Ramos (cell line): ENCODE measurements around the gene AMER3.

Source experiments
- in situ Hi-C: fragments of 300-500 bp; cut with MboI; formaldehyde crosslinking; loops from one replicate; pipeline ENCODE4 v1.14.3; 2022; ENCODE audit warnings: low sequenced_read_pairs; ENCODE audit not compliant: unreplicated experiment

Gene AMER3

GRCh38 chr2:130749078-130749477, 6.3 kb upstream of the AMER3 start:
- in situ Hi-C loops: no loop called here

GRCh38 chr2:130749641-130750040, 5.7 kb upstream of the AMER3 start:
- in situ Hi-C loops: no loop called here

- in situ Hi-C loops: no loop called here
These were observed 529 bp upstream of the AMER3 start for GRCh38 chr2:130754811-130755210.

- in situ Hi-C loops: no loop called here
These were observed 923 bp downstream of the AMER3 start for GRCh38 chr2:130756053-130756873.

GRCh38 chr2:130756874-130757668, 1.7 kb downstream of the AMER3 start:
- in situ Hi-C loops: no loop called here

GRCh38 chr2:130759906-130760753, 4.8 kb downstream of the AMER3 start:
- in situ Hi-C loops: no loop called here

- in situ Hi-C loops: no loop called here
These were observed 5.7 kb downstream of the AMER3 start for GRCh38 chr2:130760754-130761751.

GRCh38 chr2:130762031-130762909, 6.9 kb downstream of the AMER3 start:
- in situ Hi-C loops: no loop called here

- in situ Hi-C loops: no loop called here
These were observed 7.6 kb downstream of the AMER3 start for GRCh38 chr2:130762910-130763385.

GRCh38 chr2:130763405-130763804, 8.1 kb downstream of the AMER3 start:
- in situ Hi-C loops: no loop called here

- in situ Hi-C loops: no loop called here
These were observed 8.9 kb downstream of the AMER3 start for GRCh38 chr2:130764035-130764820.

GRCh38 chr2:130764821-130765115, 9.4 kb downstream of the AMER3 start:
- in situ Hi-C loops: no loop called here

- in situ Hi-C loops: no loop called here
These were observed 10.1 kb downstream of the AMER3 start for GRCh38 chr2:130765464-130765863.

- in situ Hi-C loops: no loop called here
These were observed 10.7 kb downstream of the AMER3 start for GRCh38 chr2:130766037-130766436.

- in situ Hi-C loops: no loop called here
These were observed 11.5 kb downstream of the AMER3 start for GRCh38 chr2:130766711-130767407.

- in situ Hi-C loops: no loop called here
These were observed 12.1 kb downstream of the AMER3 start for GRCh38 chr2:130767408-130767775.

- in situ Hi-C loops: no loop called here
These were observed 13.0 kb downstream of the AMER3 start for GRCh38 chr2:130768191-130768855.
